Measurements from ENCODE around the gene SIRPB1.

DNA sequence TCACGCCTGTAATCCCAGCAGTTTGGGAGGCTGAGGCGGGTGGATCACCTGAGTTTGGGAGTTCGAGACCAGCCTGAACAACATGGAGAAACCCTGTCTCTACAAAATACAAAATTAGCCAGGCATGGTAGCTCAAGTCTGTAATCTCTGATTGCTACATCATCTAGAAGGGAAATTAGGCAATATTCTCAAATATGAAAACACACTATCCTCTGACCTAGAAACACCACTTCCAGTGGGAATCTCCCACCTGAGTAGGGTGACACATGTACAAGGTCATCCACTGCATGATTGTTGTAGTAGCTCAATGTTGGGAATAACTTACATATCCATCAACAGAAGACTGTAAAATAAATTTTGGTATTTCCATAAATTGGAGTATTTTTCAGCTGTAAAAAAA is 43.2 kb downstream of the SIRPB1 start:
- TF ChIP-seq EP300 (IDR thresholded peaks at IDR 0.05): no peak
- TF ChIP-seq, protein P1, sequence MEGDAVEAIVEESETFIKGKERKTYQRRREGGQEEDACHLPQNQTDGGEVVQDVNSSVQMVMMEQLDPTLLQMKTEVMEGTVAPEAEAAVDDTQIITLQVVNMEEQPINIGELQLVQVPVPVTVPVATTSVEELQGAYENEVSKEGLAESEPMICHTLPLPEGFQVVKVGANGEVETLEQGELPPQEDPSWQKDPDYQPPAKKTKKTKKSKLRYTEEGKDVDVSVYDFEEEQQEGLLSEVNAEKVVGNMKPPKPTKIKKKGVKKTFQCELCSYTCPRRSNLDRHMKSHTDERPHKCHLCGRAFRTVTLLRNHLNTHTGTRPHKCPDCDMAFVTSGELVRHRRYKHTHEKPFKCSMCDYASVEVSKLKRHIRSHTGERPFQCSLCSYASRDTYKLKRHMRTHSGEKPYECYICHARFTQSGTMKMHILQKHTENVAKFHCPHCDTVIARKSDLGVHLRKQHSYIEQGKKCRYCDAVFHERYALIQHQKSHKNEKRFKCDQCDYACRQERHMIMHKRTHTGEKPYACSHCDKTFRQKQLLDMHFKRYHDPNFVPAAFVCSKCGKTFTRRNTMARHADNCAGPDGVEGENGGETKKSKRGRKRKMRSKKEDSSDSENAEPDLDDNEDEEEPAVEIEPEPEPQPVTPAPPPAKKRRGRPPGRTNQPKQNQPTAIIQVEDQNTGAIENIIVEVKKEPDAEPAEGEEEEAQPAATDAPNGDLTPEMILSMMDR (IDR thresholded peaks at IDR 0.05): no peak

All from esophagus muscularis mucosa (tissue), 3 donors.